PC-3 (cell line): ENCODE results near the gene MPST.

Experiments
- CTCF ChIP-seq: fragments of 300-600 bp; sonication (generic); conservative IDR thresholded peaks from 2 replicates; pipeline ENCODE4 v1.5.1; 2017; ENCODE audit warnings: antibody characterized with exemption, low read depth, mild to moderate bottlenecking, low read length
- EZH2 ChIP-seq: fragments of 300-600 bp; sonication (generic); IDR thresholded peaks from one replicate; pipeline ENCODE4 v1.6.1; 2017; ENCODE audit warnings: antibody characterized with exemption, mild to moderate bottlenecking, low read length; ENCODE audit not compliant: unreplicated experiment
- EZH2phosphoT487 ChIP-seq: fragments of 300-600 bp; sonication (generic); IDR thresholded peaks from 2 replicates; pipeline ENCODE4 v1.6.1; 2018; ENCODE audit warnings: mild to moderate bottlenecking, antibody characterized with exemption, low read length, borderline replicate concordance

DNA sequence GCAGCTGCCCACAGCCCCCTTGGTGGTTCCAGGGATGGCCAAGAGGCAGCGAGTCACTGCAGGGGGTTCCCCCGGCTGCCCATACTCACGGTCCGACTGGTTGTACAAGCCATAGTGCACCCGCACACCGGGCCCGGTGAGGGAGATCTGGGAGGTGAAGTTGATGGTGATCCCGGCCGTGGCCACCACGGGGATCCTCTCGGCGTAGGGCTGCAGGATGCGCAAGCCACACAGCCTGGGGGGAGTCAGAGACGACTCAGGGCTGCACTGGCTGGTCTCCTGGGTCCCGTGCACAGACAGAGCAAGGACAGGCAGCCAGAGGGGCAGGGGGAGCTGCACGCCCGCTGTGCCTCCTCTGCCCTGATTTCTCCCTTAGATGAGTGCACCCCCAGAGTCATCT, 55.5 kb downstream of the MPST start:
- no peak for TF ChIP-seq CTCF
- no peak for TF ChIP-seq EZH2
- TF ChIP-seq EZH2phosphoT487: no peak
